Suppressor macrophage treated with lipopolysaccharide for 1 hour (primary cell): ENCODE results near the gene GNG14.
"Not testable (repeated sequence)": the region's sequence is repeated elsewhere in the genome, so short reads cannot be mapped to it uniquely, and the experiment has no call there.

ENCODE experiments used
- DNase-seq, 3 donors: peaks; one replicate each; pipeline ENCODE4 v3.0.0-alpha.2; 2020 to 2022

The GNG14 gene

DNA sequence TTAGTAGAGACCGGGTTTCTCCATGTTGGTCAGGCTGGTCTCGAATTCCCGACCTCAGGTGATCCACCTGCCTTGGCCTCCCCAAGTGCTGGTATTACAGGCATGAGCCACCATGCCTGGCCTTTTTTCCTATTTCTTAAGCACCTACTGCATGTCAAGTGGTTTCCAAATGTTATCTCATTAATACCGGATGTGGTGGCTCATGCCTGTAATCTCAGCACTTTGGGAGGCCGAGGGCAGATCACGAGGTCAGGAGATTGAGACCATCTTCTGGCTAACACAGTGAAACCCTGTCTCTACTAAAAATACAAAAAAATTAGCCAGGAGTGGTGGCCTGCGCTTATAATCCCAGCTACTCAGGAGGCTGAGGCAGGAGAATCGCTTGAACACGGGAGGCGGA, 37.8 kb downstream of the GNG14 start:
- not testable (repeated sequence) for DNase-seq

DNA sequence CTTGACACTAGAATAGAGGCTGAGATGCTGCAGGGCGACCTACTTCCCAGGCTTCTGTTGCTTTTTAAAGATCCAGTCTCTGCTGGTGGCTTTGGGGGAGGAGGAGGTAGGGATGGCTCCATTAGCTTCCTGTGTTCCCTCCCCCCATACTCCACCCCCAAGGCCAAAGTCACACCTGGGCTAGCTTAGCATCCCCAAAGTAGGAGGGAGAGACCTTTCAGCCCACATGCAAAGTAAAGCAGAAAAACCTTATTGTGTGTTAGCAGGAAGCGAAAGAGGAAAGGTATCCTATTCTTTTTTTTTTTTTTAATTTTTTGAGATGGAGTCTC, 39.2 kb downstream of the GNG14 start:
- no peak for DNase-seq

DNA sequence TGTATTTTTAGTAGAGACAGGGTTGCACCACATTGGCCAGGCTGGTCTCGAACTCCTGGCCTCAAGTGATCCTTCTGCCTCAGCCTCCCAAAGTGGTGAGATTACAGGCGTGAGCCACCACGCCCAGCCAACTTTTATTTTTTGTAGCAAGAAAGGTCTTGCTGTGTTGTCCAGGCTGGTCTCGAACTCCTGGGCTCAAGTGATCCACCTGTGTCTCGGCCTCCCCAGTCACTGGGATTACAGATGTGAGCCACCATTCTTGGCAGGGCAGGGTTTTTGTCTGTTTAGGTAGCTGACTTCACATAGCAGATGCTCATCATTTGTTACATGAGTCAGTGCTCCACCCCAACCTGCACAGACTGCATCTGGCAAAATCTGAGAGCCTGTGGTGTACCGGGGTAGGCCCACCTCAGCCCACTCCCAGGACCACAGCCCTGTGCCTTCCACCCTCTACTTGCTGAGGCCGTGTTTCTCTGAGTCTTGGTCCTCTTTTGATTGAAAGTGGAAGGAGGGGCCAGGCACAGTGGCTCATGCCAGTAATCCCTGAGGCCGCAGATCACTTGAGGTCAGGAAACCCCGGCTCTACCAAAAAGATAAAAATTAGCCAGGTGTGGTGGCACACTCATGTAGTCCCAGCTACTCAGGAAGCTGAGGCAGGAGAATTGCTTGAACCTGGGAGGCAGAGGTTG, 40.1 kb downstream of the GNG14 start:
- DNase-seq = no peak

DNA sequence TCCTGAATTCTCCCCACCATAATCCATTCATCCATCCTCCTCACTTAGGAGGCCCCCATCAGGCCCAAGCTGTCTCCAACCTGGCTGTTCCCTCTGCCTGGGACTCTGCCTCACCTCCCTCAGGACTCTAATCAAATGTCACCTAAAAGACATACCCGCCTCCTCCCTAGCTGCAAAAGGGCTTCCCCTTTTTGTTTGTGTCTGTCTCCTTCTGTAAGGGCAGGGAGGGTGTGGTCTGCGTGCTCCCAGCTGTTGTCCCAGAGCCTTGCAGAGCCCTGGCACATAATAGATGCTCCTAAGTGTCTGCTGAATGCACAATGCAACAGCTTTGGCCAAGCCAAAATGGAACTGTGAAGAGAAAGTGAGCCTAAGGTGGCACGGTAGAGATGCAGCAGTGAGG, 42.3 kb downstream of the GNG14 start:
- peak in 1 of 3 donors; percentile 13 for DNase-seq

DNA sequence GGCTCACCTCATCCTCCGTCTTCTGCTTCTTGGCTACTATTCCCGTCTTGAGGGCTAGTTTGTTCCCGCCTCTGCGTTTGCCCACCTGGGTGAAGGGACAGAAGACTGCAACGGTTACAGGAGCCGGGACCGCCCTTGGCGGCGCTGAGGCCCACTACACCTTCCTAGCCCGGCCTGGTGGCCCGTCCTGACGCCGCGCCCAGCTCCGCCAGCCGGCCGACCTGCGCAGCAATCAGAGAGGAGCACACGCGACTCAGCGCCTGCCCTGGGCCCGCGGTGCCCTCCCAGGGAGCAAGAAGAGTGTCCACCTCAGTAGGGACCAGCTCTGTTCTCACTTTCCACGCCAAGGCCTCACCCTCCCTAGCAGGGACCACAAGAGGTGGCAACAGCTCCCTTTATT, 43.5 kb downstream of the GNG14 start:
- DNase-seq = no peak

DNA sequence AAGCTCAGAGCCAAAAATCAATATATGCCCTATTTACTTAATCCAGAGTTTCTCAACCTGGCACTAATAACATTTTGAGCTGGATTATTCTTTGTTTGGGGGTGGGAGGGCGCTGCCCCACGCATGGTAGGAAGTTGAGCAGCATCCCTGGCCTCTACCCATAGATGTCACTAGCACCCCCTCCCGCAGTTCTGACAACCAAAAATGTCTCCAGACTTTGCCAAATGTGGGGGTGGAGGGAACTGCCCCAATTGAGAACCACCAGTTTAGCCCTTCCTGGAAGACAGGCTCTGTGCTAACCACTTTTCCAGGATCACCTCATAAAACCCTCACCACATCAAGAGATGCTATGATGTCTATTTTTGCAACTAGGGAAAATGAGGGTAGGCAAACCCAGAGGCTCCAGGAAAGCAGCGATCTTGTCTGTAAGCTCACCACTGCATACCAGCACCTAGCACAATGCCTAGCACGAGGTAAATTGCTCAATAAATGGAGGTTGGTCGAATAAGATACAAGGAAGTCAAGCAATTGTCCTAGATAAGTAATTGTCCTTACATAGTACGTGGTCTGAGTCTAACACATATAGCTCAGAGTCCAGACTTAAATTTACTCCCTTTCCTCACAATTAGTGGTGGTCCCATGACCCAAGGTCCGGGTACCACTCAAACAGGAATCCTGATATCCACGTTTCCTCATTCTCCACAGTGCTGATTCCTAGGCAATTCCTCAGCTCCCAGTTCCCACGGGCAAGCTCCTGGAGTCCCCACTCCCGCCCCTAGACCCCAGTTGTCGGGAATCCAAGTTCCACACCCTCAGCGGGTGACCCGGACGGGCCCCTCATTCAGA, 45.8 kb downstream of the GNG14 start:
- DNase-seq = peak; percentile 78 to 86 (median 83)

DNA sequence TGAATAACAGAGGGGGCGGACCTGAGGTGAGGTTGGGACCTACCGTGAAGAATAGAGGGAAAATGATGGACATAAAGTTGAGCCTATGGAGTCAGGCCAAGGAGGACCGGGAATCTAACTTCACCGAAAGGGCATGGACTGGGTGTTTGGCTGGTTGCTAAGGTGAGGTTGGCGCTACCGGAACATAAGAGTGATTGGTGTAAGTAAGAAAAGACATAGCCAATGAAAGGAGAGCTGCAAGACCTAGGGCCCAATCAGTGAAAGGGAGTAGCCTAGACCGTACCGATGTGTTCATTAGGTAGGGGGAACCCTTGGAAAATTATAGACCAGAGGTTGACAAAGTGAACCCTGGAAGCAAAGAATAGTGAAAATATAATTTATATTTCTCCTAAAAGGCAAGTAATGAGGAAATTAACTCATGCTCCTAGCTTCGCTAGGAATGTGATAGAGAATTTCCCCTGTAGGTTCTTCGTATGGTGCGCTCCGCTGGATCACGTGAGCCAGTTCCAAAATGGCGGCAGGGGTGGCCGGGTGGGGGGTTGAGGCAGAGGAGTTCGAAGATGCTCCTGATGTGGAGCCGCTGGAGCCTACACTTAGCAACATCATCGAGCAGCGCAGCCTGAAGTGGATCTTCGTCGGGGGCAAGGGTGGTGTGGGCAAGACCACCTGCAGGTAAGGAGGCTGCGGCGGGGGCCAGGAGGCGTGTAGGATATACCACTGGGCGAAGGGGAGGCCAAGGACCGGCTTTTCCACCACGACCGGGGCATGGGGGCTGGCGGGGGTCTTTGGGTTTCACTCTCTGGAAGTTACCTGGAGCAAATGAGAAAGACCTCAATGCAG, 49.4 kb downstream of the GNG14 start, which contains the start of gene GET3:
Gene GET3, plus strand, starts transcription at position 503 of the 840 bp plus-strand sequence. Its CDS starts 9 bp downstream, at position 512.
- DNase-seq = peak; percentile 93 to 97 (median 94)

DNA sequence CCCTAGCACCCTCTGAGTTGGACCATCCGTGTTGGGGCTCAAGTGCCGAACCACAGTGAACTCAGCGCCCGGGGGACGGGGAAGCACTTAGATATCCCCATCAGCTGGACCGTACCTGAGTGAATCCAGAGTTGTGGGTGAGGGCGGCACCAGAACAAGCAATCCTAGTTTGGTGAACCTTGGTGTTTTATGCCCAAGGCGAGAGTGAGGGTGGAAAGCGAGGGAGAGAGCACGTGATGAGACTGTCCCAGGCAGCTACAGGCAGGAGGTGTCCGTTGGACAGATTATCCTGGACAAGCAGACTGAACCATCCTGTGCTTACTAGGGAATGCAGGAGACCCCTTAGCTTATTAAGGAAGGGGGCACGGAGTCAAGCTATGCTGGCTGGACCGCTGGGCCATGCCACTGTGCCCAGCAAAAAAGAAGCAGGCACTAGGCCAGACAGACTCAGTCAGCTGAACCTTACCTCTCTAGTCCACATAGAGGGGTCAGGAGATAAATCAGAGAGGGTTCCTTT, 50.1 kb downstream of the GNG14 start:
- no peak for DNase-seq
